AG04449 (cell line): ENCODE results near the gene SLC30A2.

ENCODE experiments used
- CTCF ChIA-PET: fragments of 350-600 bp; formaldehyde crosslinking; extraction: SDS; loops from one replicate; lab custom pipeline; 2021; ENCODE audit warnings: antibody characterized with exemption; lab: Yijun Ruan, JAX
- POLR2A ChIA-PET: fragments of 400-600, 350-600 bp; formaldehyde crosslinking; extraction: SDS; loops from one replicate; lab custom pipeline; 2020; ENCODE audit warnings: antibody characterized with exemption, inconsistent platforms; lab: Yijun Ruan, JAX
- DNase-seq: peaks from one replicate; pipeline ENCODE4 v3.0.0-alpha.2; 2010; ENCODE audit warnings: low read depth, low spot score
- H3K4me3 ChIP-seq: 2 replicates; pipeline ENCODE4 v1.5.1; 2011; ENCODE audit warnings: low read depth, mild to moderate bottlenecking, control low read depth, low read length
- CTCF ChIP-seq: IDR thresholded peaks from one replicate; pipeline ENCODE4 v1.5.1; 2011; ENCODE audit warnings: mild to moderate bottlenecking, moderate library complexity, low read length, control low read depth, inconsistent platforms; ENCODE audit not compliant: insufficient read depth; ENCODE audit errors: missing control alignments

Gene SLC30A2

GRCh38 chr1:26089125-26089524, 43.2 kb upstream of the SLC30A2 start:
- DNase-seq = no peak
- CTCF ChIA-PET = no interaction called here
- no peak overlapping the region for H3K4me3 ChIP-seq
- POLR2A ChIA-PET = no interaction called here
- no peak for TF ChIP-seq CTCF

- TF ChIP-seq CTCF = no peak
- DNase-seq = no peak
- no peak overlapping the region for H3K4me3 ChIP-seq
- ChIA-PET POLR2A (no interaction called here), CTCF (interaction anchor here (1.0 to 3.8 kb wide), 4 partner anchors 16 to 60 kb away, joined by 4 to 10 read pairs (median 7); no protein-coding TSS in a partner anchor)
Measured at GRCh38 chr1:26084844-26085243, 38.9 kb upstream of the SLC30A2 start.

GRCh38 chr1:26084091-26084561, 38.2 kb upstream of the SLC30A2 start:
- CTCF ChIA-PET = interaction anchor here (0.7 to 2.9 kb wide), 3 partner anchors 16 to 47 kb away, joined by 3 to 7 read pairs (median 7); no protein-coding TSS in a partner anchor
- no peak for TF ChIP-seq CTCF
- H3K4me3 ChIP-seq = no peak overlapping the region
- POLR2A ChIA-PET = no interaction called here
- DNase-seq = no peak

GRCh38 chr1:26083208-26083607, 37.3 kb upstream of the SLC30A2 start:
- ChIA-PET POLR2A (interaction anchor here (0.6 kb wide), 1 partner anchor 18 kb away, joined by 3 read pairs; no protein-coding TSS in a partner anchor), CTCF (interaction anchor here (0.7 to 2.9 kb wide), 5 partner anchors 13 to 47 kb away, joined by 3 to 7 read pairs (median 3); no protein-coding TSS in a partner anchor)
- no peak overlapping the region for H3K4me3 ChIP-seq
- TF ChIP-seq CTCF = no peak
- DNase-seq = no peak

GRCh38 chr1:26082020-26082350, 36.1 kb upstream of the SLC30A2 start:
- DNase-seq = no peak
- ChIA-PET CTCF (no interaction called here), POLR2A (no interaction called here)
- no peak for TF ChIP-seq CTCF
- H3K4me3 ChIP-seq = no peak overlapping the region

- H3K4me3 ChIP-seq = no peak overlapping the region
- POLR2A ChIA-PET = no interaction called here
- CTCF ChIA-PET = interaction anchor here (1.4 kb wide), 1 partner anchor 45 kb away, joined by 3 read pairs; no protein-coding TSS in a partner anchor
- TF ChIP-seq CTCF = no peak
- DNase-seq = no peak
Measured at GRCh38 chr1:26081267-26082019, 35.5 kb upstream of the SLC30A2 start.
